Chondrocyte (in vitro differentiated cells): ENCODE data around the gene ANKRD16. TPM values are rescaled to one million over a fixed set of nuclear protein-coding genes. Genes with fewer than 3 reads are reported as not detected.

Experiments used
- DNase-seq: peaks from one replicate; pipeline ENCODE4 v3.0.0; 2021; ENCODE audit warnings: mixed read lengths, low spot score
- H3K27ac Mint-ChIP-seq: one replicate; pipeline ENCODE4 v1.8.0; 2021; ENCODE audit warnings: mild to moderate bottlenecking, moderate library complexity, mixed read lengths; ENCODE audit not compliant: unreplicated experiment
- H3K27me3 Mint-ChIP-seq: 2 replicates; pipeline ENCODE4 v1.8.0; 2021; ENCODE audit warnings: low read depth, mixed read lengths
- H3K36me3 Mint-ChIP-seq: 2 replicates; pipeline ENCODE4 v1.8.0; 2021; ENCODE audit warnings: low read depth, mixed read lengths
- H3K4me1 Mint-ChIP-seq: 2 replicates; pipeline ENCODE4 v1.8.0; 2021; ENCODE audit warnings: low read depth, mild to moderate bottlenecking, mixed read lengths
- H3K4me3 Mint-ChIP-seq: one replicate; pipeline ENCODE4 v1.8.0; 2021; ENCODE audit warnings: mild to moderate bottlenecking, moderate library complexity, mixed read lengths; ENCODE audit not compliant: unreplicated experiment
- H3K9me3 Mint-ChIP-seq: 2 replicates; pipeline ENCODE4 v1.8.0; 2021; ENCODE audit warnings: low read depth, mixed read lengths
- total RNA-seq: library from RNA; stranded (reverse); gene quantifications from 3 replicates; pipeline ENCODE4 v1.2.1, GENCODE V29; 2021
- TF ChIP-seq, protein P1 (sequence below): fragments of 200-600 bp; sonication (generic); IDR thresholded peaks from 2 replicates; pipeline ENCODE4 v1.5.0; 2021; ENCODE audit warnings: antibody characterized with exemption, mild to moderate bottlenecking, moderate library complexity

The ANKRD16 gene
- total RNA-seq, 1 donor from 2014 or later: 5.8 TPM

DNA sequence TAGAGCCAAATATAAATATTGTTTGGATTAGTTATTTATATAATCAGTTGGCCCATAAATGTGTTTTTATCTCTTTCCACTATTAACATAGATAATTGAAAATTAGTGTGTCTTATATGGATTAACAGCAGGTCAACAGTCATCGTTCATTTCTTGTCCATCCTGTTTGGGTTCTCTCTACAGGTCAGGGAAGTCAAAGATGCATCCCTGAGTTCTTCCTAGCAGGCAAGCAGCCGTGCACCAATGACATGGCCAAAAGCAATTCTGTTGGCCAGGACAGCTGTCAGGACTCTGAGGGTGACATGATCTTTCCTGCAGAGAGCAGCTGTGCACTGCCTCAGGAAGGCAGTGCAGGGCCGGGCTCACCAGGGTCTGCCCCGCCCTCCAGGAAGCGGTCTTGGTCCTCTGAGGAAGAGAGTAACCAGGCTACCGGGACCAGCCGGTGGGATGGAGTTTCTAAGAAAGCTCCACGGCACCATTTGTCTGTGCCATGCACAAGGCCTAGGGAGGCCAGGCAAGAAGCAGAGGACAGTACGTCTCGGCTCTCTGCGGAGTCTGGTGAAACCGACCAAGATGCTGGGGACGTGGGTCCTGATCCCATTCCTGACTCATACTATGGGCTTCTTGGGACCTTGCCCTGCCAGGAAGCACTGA lies 16.3 kb upstream of the ANKRD16 start:
- no peak for DNase-seq
- Mint-ChIP-seq H3K4me3 (no peak overlapping the region), H3K27me3 (no peaks in the 10 kb centered on the region), H3K9me3 (no peaks in the 10 kb centered on the region), H3K36me3 (peaks cover 17% of the 10 kb centered on the region), H3K27ac (no peak overlapping the region), H3K4me1 (peaks cover 2% of the 10 kb centered on the region)
- TF ChIP-seq, protein P1, sequence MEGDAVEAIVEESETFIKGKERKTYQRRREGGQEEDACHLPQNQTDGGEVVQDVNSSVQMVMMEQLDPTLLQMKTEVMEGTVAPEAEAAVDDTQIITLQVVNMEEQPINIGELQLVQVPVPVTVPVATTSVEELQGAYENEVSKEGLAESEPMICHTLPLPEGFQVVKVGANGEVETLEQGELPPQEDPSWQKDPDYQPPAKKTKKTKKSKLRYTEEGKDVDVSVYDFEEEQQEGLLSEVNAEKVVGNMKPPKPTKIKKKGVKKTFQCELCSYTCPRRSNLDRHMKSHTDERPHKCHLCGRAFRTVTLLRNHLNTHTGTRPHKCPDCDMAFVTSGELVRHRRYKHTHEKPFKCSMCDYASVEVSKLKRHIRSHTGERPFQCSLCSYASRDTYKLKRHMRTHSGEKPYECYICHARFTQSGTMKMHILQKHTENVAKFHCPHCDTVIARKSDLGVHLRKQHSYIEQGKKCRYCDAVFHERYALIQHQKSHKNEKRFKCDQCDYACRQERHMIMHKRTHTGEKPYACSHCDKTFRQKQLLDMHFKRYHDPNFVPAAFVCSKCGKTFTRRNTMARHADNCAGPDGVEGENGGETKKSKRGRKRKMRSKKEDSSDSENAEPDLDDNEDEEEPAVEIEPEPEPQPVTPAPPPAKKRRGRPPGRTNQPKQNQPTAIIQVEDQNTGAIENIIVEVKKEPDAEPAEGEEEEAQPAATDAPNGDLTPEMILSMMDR: no peak

- TF ChIP-seq, protein P1: no peak
- peaks cover 13% of the 10 kb centered on the region for H3K36me3 Mint-ChIP-seq
These were observed 14.5 kb upstream of the ANKRD16 start for GRCh38 chr10:5904227-5904626.

DNA sequence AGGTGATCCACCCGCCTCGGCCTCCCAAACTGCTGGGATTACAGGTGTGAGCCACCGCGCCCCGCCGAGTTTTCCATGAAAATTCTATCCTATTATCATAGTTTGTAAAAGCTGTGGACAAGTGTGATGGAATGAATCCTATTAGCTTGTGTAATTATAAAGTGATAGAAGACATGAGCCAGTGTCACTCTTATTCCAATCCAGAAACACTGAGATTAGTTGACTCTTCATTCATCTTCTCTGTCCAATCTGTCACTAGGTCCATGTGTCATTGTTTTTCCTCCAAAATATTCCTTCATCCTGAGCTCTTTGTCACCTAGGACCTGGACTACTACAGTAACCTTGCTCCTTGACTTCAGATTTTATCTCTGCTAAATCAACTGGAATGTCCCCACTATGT lies 13.9 kb upstream of the ANKRD16 start:
- no peak for DNase-seq
- no peaks in the 10 kb centered on the region for H3K27me3 Mint-ChIP-seq
- H3K4me1 Mint-ChIP-seq: peaks cover 2% of the 10 kb centered on the region
- no peak overlapping the region for H3K4me3 Mint-ChIP-seq
- H3K36me3 Mint-ChIP-seq: peaks cover 8% of the 10 kb centered on the region
- TF ChIP-seq, protein P1: no peak
- H3K27ac Mint-ChIP-seq: no peak overlapping the region
- H3K9me3 Mint-ChIP-seq: no peaks in the 10 kb centered on the region

More at GRCh38 chr10:5904227-5904626, 14.5 kb upstream of the ANKRD16 start:
- Mint-ChIP-seq H3K9me3 (no peaks in the 10 kb centered on the region), H3K27ac (no peak overlapping the region), H3K27me3 (no peaks in the 10 kb centered on the region), H3K4me3 (no peak overlapping the region), H3K4me1 (peaks cover 2% of the 10 kb centered on the region)
- DNase-seq: no peak

- peaks cover 3% of the 10 kb centered on the region for H3K4me1 Mint-ChIP-seq
- TF ChIP-seq, protein P1: no peak
- no peak for DNase-seq
- H3K27me3 Mint-ChIP-seq: no peaks in the 10 kb centered on the region
- peaks cover 11% of the 10 kb centered on the region for H3K36me3 Mint-ChIP-seq
- no peak overlapping the region for H3K27ac Mint-ChIP-seq
- peaks cover 4% of the 10 kb centered on the region for H3K9me3 Mint-ChIP-seq
- H3K4me3 Mint-ChIP-seq: no peak overlapping the region
These were observed 13.0 kb upstream of the ANKRD16 start for GRCh38 chr10:5902511-5903274.

DNA sequence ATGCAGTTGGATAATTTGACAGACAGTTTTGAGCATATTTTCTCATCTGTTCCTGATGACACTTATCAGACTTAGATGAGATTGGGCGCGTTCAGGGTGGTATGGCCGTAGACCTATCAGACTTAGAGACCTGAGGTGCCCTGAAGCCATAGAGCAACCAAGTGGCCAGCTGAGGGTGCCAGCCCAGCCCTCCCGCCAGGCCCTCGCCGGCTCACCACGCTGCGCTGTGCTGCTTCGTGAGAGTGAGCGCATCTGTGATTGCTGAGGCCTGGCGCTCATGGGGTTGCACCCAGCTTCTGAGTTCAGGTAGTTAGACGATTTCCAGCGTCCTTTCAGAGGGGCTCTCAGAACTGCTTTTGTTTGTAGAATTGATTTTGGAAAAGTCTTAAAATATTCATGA lies 10.6 kb upstream of the ANKRD16 start:
- TF ChIP-seq, protein P1: no peak
- peaks cover 12% of the 10 kb centered on the region for H3K36me3 Mint-ChIP-seq
- peaks cover 7% of the 10 kb centered on the region for H3K4me1 Mint-ChIP-seq
- H3K27me3 Mint-ChIP-seq: no peaks in the 10 kb centered on the region
- peaks cover 4% of the 10 kb centered on the region for H3K9me3 Mint-ChIP-seq
- no peak overlapping the region for H3K4me3 Mint-ChIP-seq
- no peak for DNase-seq
- H3K27ac Mint-ChIP-seq: no peak overlapping the region
